ENCODE data around the gene CFB.

CFB gene

GRCh38 chr6:31954511-31954910 lies 8.6 kb downstream of the CFB start:
- no peak for DNase-seq (ENCODE audit: extremely low spot score)
- ChIA-PET CTCF (interaction anchor here (5.0 kb wide), 1 partner anchor 14 kb away, joined by 35 read pairs; no protein-coding TSS in a partner anchor), POLR2A (no interaction called here)
- no peak for TF ChIP-seq CTCF (IDR thresholded peaks at IDR 0.05; ENCODE audit: control extremely low read depth, extremely low read depth, low read depth, missing control alignments)

GRCh38 chr6:31956796-31957195 lies 10.9 kb downstream of the CFB start:
- DNase-seq (ENCODE audit: extremely low spot score): no peak
- ChIA-PET POLR2A (no interaction called here), CTCF (interaction anchor here (1.2 to 2.5 kb wide), 2 partner anchors 16 to 161 kb away, joined by 3 to 8 read pairs; no protein-coding TSS in a partner anchor)
- no peak for TF ChIP-seq CTCF (IDR thresholded peaks at IDR 0.05; ENCODE audit: control extremely low read depth, extremely low read depth, low read depth, missing control alignments)

GRCh38 chr6:31958412-31958740 lies 12.5 kb downstream of the CFB start:
- ChIA-PET CTCF (interaction anchor here (1.1 to 2.5 kb wide), 5 partner anchors 8 to 160 kb away, joined by 3 to 8 read pairs (median 5); partner anchors contain the start of gene CFB), POLR2A (interaction anchor here (2.4 kb wide), 1 partner anchor 13 kb away, joined by 15 read pairs; the partner anchor contains the start of gene DXO)
- DNase-seq (ENCODE audit: extremely low spot score): no peak
- TF ChIP-seq CTCF (IDR thresholded peaks at IDR 0.05; ENCODE audit: control extremely low read depth, extremely low read depth, low read depth, missing control alignments): no peak

GRCh38 chr6:31958741-31959739 lies 13.1 kb downstream of the CFB start, which contains the start of the genes NELFE and SKIC2:
Gene NELFE, minus strand, starts transcription at chr6:31958971. Its CDS starts 525 bp downstream, at chr6:31958446.
Gene SKIC2, plus strand, starts transcription at chr6:31959175. Its CDS starts 18 bp downstream, at chr6:31959193.
- TF ChIP-seq CTCF (IDR thresholded peaks at IDR 0.05; ENCODE audit: control extremely low read depth, extremely low read depth, low read depth, missing control alignments): no peak
- DNase-seq (ENCODE audit: extremely low spot score): peak; percentile 100
- CTCF ChIA-PET: interaction anchor here (0.9 to 2.5 kb wide), 6 partner anchors 7 to 189 kb away, joined by 3 to 8 read pairs (median 4); partner anchors contain the start of gene CFB
- POLR2A ChIA-PET: interaction anchor here (2.4 kb wide), 1 partner anchor 12 kb away, joined by 15 read pairs; the partner anchor contains the start of gene DXO

GRCh38 chr6:31961616-31962015 lies 15.7 kb downstream of the CFB start:
- ChIA-PET CTCF (interaction anchor here (1.1 kb wide), 1 partner anchor 9 kb away, joined by 4 read pairs; no protein-coding TSS in a partner anchor), POLR2A (no interaction called here)
- no peak for DNase-seq (ENCODE audit: extremely low spot score)
- TF ChIP-seq CTCF (IDR thresholded peaks at IDR 0.05; ENCODE audit: control extremely low read depth, extremely low read depth, low read depth, missing control alignments): no peak

GRCh38 chr6:31963921-31964320 lies 18.0 kb downstream of the CFB start:
- CTCF ChIA-PET: no interaction called here
- POLR2A ChIA-PET: no interaction called here
- DNase-seq (ENCODE audit: extremely low spot score): no peak
- no peak for TF ChIP-seq CTCF (IDR thresholded peaks at IDR 0.05; ENCODE audit: control extremely low read depth, extremely low read depth, low read depth, missing control alignments)

All from GM10248 (cell line).